ENCODE results near the gene MSRB1. TPM values are rescaled to one million over a fixed set of nuclear protein-coding genes. Genes with fewer than 3 reads are reported as not detected.

MSRB1 gene
- total RNA-seq, 2 donors from 2014 or later: 13.7 to 21.9 TPM

DNA sequence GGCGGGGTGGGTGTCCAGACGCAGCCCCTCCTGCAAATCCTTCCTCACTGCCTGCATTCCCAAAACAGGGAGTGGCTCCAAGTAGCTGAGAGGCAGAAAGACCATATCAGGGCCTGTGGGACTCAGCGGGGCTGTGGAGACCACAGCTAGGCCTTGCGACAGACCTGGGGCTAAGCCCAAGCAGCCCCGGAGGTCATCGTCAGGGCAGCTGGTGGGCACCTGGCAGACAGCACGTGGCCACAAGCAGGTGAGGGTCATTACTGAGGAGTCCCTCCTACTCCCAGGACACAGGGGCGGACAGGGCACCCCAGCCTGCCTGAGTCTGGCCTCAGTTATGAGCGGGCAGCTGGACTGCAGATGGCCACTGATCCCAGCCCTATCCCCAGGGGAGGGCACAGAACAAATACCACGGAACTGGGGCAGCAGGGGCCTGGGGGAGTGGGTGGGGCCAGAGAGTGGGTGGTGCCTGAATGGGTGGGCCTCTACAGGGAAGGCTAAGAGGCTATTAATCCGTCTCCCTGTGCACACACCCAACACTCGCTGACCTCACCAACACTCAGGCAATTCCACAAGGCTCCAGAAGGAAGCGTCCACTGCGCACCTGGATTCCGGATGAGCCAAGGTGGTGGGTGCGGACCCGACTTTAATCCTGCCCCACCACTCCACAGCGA, 33.3 kb downstream of the MSRB1 start:
- DNase-seq (ENCODE audit: low spot score): no peak
- TF ChIP-seq, protein P1, sequence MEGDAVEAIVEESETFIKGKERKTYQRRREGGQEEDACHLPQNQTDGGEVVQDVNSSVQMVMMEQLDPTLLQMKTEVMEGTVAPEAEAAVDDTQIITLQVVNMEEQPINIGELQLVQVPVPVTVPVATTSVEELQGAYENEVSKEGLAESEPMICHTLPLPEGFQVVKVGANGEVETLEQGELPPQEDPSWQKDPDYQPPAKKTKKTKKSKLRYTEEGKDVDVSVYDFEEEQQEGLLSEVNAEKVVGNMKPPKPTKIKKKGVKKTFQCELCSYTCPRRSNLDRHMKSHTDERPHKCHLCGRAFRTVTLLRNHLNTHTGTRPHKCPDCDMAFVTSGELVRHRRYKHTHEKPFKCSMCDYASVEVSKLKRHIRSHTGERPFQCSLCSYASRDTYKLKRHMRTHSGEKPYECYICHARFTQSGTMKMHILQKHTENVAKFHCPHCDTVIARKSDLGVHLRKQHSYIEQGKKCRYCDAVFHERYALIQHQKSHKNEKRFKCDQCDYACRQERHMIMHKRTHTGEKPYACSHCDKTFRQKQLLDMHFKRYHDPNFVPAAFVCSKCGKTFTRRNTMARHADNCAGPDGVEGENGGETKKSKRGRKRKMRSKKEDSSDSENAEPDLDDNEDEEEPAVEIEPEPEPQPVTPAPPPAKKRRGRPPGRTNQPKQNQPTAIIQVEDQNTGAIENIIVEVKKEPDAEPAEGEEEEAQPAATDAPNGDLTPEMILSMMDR (IDR thresholded peaks at IDR 0.05): no peak
- no peak overlapping the region for H3K4me3 ChIP-seq
- H3K36me3 ChIP-seq: no peaks in the 10 kb centered on the region
- H3K9me3 ChIP-seq: no peaks in the 10 kb centered on the region
- H3K27ac ChIP-seq: no peak overlapping the region
- H3K4me1 ChIP-seq: no peaks in the 10 kb centered on the region
- no peaks in the 10 kb centered on the region for H3K27me3 ChIP-seq

DNA sequence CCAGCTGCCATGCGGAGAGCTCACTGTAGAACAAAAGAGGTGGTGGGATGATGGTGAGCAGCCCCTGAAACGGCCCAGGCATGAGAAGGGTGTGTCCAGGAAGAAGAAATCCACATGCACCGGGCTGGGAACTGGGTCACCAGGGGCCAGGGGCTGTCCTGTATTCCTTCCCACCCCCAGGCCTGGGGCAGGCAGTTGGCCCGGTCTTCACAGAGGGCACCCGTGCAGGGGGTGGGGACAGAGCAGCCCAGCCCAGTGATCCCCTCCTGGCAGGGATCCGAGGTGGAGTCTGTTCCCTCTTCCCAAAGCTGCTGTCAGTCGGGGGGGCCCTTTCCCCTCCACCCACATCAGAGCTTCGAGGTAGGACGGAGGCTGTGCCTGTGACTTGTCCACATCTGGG, 34.0 kb downstream of the MSRB1 start:
- H3K9me3 ChIP-seq: no peaks in the 10 kb centered on the region
- H3K36me3 ChIP-seq: no peaks in the 10 kb centered on the region
- no peaks in the 10 kb centered on the region for H3K4me1 ChIP-seq
- H3K4me3 ChIP-seq: no peak overlapping the region
- no peak for DNase-seq (ENCODE audit: low spot score)
- TF ChIP-seq, protein P1 (IDR thresholded peaks at IDR 0.05): no peak
- no peaks in the 10 kb centered on the region for H3K27me3 ChIP-seq
- H3K27ac ChIP-seq: no peak overlapping the region

DNA sequence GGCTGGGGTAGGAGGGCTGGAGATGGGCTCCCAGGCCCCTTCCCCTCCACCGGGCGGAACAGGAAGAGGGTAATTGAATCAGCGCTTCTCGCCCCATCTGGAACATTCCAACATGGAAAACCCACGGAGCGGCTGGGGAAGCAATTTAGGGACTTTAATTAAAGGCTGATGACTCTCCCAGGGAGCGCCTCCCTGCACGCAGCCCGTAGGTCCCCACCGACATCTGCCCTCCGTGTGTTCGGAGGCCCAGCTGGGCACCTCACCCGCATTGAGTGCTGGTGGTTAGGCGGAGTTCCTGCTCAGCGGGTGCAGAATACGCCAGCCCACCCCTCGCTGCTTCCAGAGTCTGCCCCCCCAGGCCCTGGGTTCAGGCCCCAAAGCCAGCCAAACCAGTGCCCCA, 34.8 kb downstream of the MSRB1 start:
- Histone ChIP-seq H3K4me3 (no peak overlapping the region), H3K4me1 (no peaks in the 10 kb centered on the region), H3K9me3 (no peaks in the 10 kb centered on the region), H3K27me3 (no peaks in the 10 kb centered on the region), H3K27ac (no peak overlapping the region), H3K36me3 (no peaks in the 10 kb centered on the region)
- DNase-seq (ENCODE audit: low spot score): no peak
- TF ChIP-seq, protein P1 (IDR thresholded peaks at IDR 0.05): no peak

DNA sequence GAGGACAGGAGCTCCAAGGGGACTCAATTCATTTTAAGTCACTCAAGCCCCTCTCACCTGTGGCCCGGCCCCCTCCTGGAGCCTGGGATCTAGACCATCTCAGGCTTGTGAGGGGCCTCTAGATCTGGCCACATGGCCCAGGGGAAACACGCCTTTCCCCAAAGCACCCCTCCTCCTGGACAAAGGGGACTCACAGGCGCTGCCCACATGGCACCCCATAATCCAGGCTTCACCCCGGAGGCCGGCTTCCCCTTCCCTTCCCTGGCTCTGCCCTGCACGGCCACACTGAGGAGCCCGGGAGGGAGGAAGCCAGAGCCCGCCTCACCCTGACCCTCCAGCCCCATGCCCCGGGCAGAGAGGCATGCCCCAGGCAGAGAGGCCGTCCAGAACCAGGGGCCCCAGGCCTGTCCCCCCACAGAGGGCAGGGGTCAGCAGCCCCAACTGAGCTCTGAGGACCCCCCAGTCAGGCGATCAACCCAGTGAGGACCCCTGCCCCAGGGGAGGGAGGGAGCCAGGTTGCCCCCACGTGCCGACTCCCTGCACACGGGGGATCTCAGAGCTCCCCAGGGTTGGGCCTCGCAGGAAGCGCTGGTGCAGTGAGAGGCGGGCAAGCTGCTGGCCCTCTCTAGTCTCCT, 35.7 kb downstream of the MSRB1 start:
- no peak overlapping the region for H3K27ac ChIP-seq
- H3K36me3 ChIP-seq: no peaks in the 10 kb centered on the region
- H3K9me3 ChIP-seq: no peaks in the 10 kb centered on the region
- TF ChIP-seq, protein P1 (IDR thresholded peaks at IDR 0.05): no peak
- no peaks in the 10 kb centered on the region for H3K27me3 ChIP-seq
- DNase-seq (ENCODE audit: low spot score): no peak
- no peak overlapping the region for H3K4me3 ChIP-seq
- H3K4me1 ChIP-seq: no peaks in the 10 kb centered on the region

DNA sequence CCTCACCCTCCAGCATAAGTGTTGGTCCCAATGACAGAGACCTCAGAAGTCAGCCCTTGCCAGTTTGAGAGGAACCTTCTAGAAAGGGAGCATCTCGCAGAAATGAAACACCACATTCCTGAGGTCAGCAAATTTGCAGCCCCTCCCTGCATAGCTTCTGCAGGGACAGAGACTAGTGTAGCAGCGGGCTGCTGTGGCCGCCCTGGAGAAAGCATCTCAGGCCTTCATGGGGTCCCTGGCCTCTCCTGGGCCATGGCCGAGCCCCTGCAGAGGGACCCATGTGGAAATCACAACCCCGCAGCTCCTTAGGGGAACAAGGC, 36.2 kb downstream of the MSRB1 start:
- Histone ChIP-seq H3K27me3 (no peaks in the 10 kb centered on the region), H3K27ac (no peak overlapping the region), H3K4me1 (no peaks in the 10 kb centered on the region), H3K9me3 (no peaks in the 10 kb centered on the region), H3K4me3 (no peak overlapping the region), H3K36me3 (no peaks in the 10 kb centered on the region)
- DNase-seq (ENCODE audit: low spot score): no peak
- TF ChIP-seq, protein P1 (IDR thresholded peaks at IDR 0.05): no peak
